Glutamatergic neuron (in vitro differentiated cells): ENCODE measurements around the gene RUFY3. TPM values are rescaled to one million over a fixed set of nuclear protein-coding genes. Genes with fewer than 3 reads are reported as not detected.
A peak's percentile ranks its signal among the peaks of the same experiment; 100 is the strongest.

ENCODE experiments used
- DNase-seq: peaks from one replicate; pipeline ENCODE4 v3.0.0; 2022
- H3K27ac Mint-ChIP-seq: one replicate; pipeline ENCODE4 v1.8.0; 2020; ENCODE audit warnings: mild to moderate bottlenecking, mixed read lengths, inconsistent platforms; ENCODE audit not compliant: unreplicated experiment
- H3K27me3 Mint-ChIP-seq: one replicate; pipeline ENCODE4 v1.8.0; 2020; ENCODE audit warnings: mild to moderate bottlenecking, moderate library complexity, mixed read lengths, inconsistent platforms; ENCODE audit not compliant: unreplicated experiment
- H3K36me3 Mint-ChIP-seq: one replicate; pipeline ENCODE4 v1.8.0; 2020; ENCODE audit warnings: mild to moderate bottlenecking, mixed read lengths, inconsistent platforms; ENCODE audit not compliant: unreplicated experiment
- H3K4me1 Mint-ChIP-seq: one replicate; pipeline ENCODE4 v1.8.0; 2020; ENCODE audit warnings: mild to moderate bottlenecking, low read depth, mixed read lengths, inconsistent platforms; ENCODE audit not compliant: unreplicated experiment
- H3K4me3 Mint-ChIP-seq: one replicate; pipeline ENCODE4 v1.8.0; 2020; ENCODE audit warnings: mild to moderate bottlenecking, mixed read lengths, inconsistent platforms; ENCODE audit not compliant: unreplicated experiment
- H3K9me3 Mint-ChIP-seq: one replicate; pipeline ENCODE4 v1.8.0; 2020; ENCODE audit warnings: mild to moderate bottlenecking, moderate library complexity, mixed read lengths, inconsistent platforms; ENCODE audit not compliant: unreplicated experiment
- CTCF ChIP-seq: fragments of 200-600 bp; sonication (generic); IDR thresholded peaks from one replicate; pipeline ENCODE4 v1.5.0; 2021; ENCODE audit not compliant: partially characterized antibody, unreplicated experiment
- total RNA-seq: library from RNA; stranded (reverse); fragmentation: NEBNext Ultra II Directional; extraction: Animal tissue kit (Norgen Biotek cat#: 25700); gene quantifications from one replicate; pipeline ENCODE4 v1.2.1, GENCODE V29; 2021; ENCODE audit not compliant: unreplicated experiment

RUFY3 gene
- total RNA-seq, 1 donor from 2014 or later = 291 TPM

- Mint-ChIP-seq H3K4me3 (peak overlapping the region; percentile 28), H3K27me3 (peaks cover 13% of the 10 kb centered on the region)
Observed at GRCh38 chr4:70841211-70841610, 119.4 kb downstream of the RUFY3 start.

GRCh38 chr4:70841951-70842350, 120.2 kb downstream of the RUFY3 start:
- Mint-ChIP-seq H3K4me3 (no peak overlapping the region), H3K36me3 (no peaks in the 10 kb centered on the region), H3K27me3 (peaks cover 9% of the 10 kb centered on the region), H3K9me3 (peaks cover 7% of the 10 kb centered on the region), H3K27ac (no peak overlapping the region), H3K4me1 (peaks cover under 1% of the 10 kb centered on the region)
- DNase-seq = no peak
- no peak for TF ChIP-seq CTCF

More at GRCh38 chr4:70841211-70841610, 119.4 kb downstream of the RUFY3 start:
- no peak for TF ChIP-seq CTCF
- Mint-ChIP-seq H3K9me3 (peaks cover 10% of the 10 kb centered on the region), H3K36me3 (no peaks in the 10 kb centered on the region), H3K27ac (no peak overlapping the region), H3K4me1 (peaks cover 5% of the 10 kb centered on the region)
- no peak for DNase-seq

GRCh38 chr4:70842761-70843435, 121.1 kb downstream of the RUFY3 start:
- Mint-ChIP-seq H3K4me3 (no peak overlapping the region), H3K4me1 (no peaks in the 10 kb centered on the region), H3K9me3 (peaks cover 7% of the 10 kb centered on the region), H3K36me3 (no peaks in the 10 kb centered on the region), H3K27ac (no peak overlapping the region), H3K27me3 (peaks cover 9% of the 10 kb centered on the region)
- no peak for DNase-seq
- TF ChIP-seq CTCF = no peak

GRCh38 chr4:70844180-70844579, 122.4 kb downstream of the RUFY3 start:
- Mint-ChIP-seq H3K27ac (no peak overlapping the region), H3K4me3 (no peak overlapping the region), H3K9me3 (peaks cover 3% of the 10 kb centered on the region), H3K4me1 (no peaks in the 10 kb centered on the region), H3K36me3 (no peaks in the 10 kb centered on the region), H3K27me3 (peaks cover 2% of the 10 kb centered on the region)
- TF ChIP-seq CTCF = no peak
- DNase-seq = no peak

GRCh38 chr4:70849291-70849690, 127.5 kb downstream of the RUFY3 start:
- no peak overlapping the region for H3K27ac Mint-ChIP-seq
- no peaks in the 10 kb centered on the region for H3K27me3 Mint-ChIP-seq
- no peak for TF ChIP-seq CTCF
- no peaks in the 10 kb centered on the region for H3K4me1 Mint-ChIP-seq
- H3K4me3 Mint-ChIP-seq = no peak overlapping the region
- H3K9me3 Mint-ChIP-seq = no peaks in the 10 kb centered on the region
- H3K36me3 Mint-ChIP-seq = no peaks in the 10 kb centered on the region
- DNase-seq = no peak
